Measurements from ENCODE around the gene TRIP6.
A peak's percentile ranks its signal among the peaks of the same experiment; 100 is the strongest.

The TRIP6 gene

DNA sequence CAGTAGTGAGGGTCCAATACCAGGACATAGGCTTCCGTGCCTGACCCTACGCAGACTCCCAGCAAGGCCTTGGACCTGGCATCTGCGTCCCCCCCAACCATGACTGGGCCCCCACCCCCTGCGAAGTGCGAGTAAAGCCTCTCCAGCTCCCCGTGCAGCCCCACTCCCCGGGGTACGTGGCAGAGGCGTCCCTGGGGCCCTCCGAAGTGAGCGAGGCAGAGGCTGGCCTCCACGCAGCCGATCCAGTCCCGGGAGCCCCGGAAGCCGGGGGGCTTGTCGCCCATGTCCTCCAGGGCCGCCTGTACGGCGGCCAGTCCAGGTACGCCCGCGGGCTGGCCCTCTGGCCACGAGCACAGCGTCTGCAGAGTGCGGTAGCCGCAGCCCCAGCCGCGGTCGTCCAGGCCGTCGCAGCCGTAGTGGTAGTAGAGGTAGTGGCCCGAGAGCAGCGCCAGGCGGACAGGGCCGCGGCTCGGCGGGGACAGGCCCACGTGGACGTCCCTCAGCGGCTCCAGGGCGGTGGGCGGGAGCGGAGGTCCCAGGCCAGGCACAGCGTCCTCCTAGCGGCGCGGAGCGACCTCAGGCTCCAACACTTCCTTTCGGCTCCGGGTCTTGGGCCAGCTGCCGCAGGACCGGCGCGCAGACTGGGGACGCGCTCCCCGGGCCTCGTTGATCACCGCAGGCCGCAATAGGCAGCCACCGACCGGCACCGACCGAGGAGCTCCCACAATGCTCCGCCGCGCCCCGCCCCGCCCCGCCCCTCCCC is 22.0 kb downstream of the TRIP6 start, which contains the start of gene UFSP1:
TSS of gene UFSP1 (minus strand) at position 728 of the 763 bp plus-strand sequence. CDS start at position 284, 444 bp downstream.
- no peak for DNase-seq (ENCODE audit: low read depth in 1 of 2, low spot score in 1 of 2)

DNA sequence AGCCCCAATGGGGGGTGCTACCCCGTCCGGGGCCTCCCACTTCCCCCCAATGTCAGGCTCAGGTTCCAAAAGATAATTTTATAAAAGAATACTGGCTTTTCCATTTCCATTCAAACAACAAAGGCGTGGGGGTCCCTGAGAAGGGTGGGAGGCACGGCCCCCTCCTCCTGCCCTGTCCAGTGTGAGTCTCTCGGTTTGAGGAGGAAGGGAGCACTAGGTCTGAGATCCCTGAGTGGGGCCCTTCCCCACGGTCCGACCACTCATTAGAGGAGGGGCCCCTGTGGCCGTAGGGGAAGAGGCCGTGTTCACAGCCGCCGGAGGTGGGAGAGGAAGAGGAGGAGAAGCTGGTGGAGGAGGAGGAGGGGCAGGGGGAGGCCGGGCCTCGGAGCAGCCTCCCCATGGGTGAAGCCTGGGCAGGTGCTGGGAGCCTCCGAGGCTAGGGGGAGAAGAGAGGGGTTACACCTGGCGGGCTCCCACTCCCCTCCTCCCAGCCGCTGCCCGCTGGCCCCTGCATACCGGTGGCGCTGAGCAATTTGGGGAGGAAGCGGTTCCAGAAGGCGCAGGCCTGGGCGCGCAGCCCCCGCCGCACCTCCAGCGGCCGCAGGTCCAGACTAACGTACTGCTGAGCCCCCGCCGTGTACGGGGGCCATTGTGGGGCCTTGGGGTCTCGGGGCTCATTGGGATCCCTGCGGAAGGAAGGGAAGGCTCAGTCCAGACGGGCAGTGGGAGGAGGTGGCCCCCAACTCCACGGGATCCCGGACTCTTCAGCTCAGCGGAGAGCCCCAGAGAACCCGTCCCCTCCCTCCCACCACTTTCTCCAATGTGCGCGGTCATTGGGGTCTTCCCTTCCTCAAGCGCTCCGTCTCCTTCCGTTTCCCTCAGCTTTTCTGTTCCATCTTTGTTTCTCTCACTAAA is 23.7 kb downstream of the TRIP6 start:
- DNase-seq (ENCODE audit: low read depth in 1 of 2, low spot score in 1 of 2) = no peak

DNA sequence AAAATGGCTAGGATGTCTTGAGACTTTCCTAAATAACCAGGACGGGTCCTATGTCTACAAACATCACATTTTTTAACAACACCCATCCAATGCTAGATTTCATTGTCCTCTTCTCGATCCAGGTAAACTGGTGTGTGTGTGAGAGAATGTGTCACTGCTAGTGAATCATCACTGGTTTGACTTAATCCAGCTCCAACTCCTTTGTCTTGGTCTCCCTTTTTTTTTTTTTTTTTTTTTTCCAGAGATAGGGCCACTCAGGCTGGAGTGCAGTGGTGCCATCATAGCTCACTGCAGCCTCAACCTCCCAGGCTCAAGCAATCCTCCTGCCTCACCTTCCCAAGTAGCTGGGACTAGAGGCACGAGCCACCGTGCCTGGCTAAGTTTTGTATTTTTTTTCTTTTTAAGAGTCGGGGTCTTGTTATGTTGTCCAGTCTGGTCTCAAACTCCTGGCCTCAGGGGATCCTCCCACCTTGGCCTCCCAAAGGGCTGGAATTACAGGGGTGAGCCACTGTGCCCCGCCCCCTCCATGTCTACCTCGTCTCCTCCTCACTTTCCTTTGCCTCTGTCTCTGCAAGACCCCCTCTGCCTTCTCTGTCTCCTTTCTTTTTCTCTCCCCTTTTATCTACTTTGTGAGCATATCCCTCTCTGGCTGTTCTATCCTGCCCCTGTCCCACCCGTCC is 24.5 kb downstream of the TRIP6 start:
- DNase-seq (ENCODE audit: low read depth in 1 of 2, low spot score in 1 of 2) = no peak

DNA sequence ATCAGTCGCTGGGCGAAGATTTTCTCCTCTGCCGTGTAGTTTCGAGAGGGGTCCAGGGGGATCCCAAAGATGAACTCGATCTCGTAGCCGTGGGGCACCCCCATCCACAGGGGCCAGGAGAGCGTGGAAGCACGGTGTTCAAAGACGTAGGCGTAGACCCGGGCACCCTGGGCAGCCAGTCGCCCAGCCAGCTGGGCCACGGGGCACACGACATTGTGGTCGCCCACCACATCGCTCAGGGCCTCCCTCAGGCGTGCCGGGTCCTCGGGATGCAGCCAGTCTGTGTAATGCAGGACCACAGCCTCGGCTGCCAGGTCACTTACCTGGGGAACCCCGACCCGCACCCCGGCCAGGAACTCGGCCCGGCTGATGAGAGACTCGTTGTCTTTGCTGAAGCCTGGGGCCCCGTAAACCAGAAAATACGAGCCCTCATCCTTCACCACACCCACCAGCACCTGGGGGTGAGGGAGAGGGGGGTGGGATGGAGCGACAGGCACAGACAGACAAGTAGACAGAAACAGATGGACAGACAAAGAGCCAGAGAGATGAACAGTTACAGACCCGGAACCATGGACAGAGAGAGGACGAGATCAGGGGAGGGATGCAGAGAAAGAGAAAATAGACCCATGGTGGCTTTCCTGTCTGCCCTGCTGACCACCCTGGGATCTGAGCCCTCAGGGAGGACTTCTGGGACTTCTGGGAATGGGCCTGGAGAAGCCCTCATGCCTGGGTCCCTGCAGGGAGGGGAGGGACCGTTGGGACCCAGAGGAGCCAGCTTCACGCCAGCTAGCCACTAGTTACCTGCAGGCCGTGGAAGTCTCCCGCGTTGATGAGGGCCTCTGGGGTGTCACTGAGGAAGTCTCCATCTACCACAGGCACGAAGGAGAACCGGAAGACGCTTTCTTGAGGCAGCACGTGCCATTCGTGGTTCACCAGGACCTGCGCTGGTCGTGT is 25.5 kb downstream of the TRIP6 start:
- DNase-seq (ENCODE audit: low read depth in 1 of 2, low spot score in 1 of 2) = no peak

DNA sequence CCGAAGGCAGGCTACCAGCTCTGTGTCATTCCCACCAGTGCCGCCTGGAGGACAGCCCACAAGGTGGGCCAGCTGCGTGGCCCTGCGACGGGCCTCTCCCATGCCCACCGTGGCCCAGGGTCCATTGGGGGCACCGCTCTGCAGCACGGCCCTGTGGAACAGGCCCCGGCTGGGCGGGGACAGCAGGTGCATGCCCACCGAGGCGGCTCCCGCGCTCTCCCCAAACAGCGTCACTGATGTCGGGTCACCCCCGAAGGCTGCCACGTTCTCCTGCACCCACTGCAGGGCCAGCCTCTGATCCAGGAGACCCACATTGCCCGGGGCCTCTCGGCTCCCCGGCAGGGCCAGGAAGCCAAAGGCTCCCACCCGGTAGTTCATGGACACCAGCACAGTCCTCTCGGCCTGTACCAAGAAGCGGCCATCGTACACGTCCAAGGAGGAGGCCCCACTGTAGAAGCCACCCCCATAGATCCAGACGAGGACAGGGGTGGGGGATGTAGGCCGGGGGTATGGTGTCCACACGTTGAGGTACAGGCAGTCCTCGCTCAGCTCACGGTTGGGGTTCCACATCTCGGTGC is 26.2 kb downstream of the TRIP6 start:
- no peak for DNase-seq (ENCODE audit: low read depth in 1 of 2, low spot score in 1 of 2)

DNA sequence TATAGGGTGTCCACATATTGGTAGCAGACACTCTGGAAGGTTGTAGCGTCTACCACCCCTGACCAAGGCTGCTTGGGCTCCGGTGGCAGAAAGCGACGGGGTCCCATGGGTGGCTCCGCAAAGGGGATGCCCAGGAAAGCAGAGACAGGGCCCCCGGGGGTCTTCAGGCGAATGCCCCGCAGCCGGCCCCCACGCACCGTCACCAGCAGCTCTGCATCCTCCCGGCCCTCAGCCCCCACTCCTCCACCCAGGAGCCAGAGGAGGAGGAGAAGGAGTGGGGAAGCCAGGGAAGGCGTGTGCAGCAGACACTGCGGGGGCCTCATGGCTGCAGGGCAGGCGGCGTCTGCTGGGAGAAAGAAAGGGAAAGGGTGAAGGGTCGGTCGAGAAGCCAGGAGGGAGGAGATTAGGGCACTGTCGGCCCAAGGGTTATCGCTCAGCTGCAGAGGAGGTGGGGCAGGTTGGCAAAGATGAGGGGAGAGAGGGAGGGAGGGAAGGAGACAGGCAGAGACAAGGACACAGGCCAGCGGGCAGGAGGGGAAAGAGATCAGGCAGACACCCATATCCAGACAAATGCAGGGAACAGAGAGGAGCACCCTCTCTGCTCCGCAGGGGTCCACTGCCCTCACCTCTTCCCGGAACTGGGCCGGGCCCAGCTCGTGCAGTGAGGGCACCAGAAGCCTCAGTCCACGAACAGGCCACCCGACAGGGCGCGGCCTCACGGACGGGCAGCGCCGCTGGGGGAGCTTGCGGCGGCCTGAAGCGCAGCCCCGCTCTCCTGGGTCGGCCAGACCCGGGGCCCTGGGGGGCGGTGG is 26.9 kb downstream of the TRIP6 start:
- DNase-seq (ENCODE audit: low read depth in 1 of 2, low spot score in 1 of 2) = no peak

DNA sequence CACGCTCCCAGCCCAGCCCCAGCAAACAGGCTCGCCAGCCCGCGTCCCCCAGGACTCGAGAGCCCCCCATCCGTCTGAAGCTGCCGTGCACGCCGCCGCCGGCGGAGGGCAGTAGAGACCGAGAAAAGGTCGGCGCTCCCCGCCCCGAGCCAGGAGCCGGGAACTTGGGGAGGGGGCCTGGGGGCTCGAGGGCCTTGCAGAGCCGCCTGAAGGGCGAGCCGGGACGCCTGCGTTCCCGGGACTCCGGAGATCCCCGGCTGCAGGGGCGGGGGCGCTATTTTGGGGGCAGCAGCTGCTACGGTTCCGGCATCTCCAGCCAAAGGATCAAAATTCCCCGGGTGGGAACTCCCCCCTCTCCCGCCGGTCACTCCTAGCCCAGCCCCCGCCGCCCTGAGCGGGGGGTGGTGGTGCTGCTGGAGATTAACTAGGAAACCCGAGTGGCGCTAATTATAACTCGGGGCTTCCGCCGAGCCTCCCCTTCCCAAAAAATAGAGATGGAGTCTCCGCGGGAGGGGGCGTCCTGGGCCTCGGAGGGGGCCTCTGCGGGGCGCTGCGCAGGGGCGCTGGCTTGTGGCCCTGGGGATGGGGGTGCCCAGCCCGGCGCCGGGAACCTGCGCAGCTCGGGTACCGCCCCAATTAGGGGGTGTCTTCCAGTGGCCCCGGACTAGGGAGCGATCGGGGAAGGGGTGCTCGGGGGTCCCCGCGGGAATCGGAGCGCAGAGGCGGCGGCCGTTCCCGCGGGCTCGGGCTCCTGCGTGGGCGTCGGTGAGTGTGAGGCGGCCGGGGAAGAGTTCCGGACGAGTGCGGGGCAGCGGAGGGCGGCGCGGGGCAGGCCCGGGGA is 27.9 kb downstream of the TRIP6 start:
- no peak for DNase-seq (ENCODE audit: low read depth in 1 of 2, low spot score in 1 of 2)

DNA sequence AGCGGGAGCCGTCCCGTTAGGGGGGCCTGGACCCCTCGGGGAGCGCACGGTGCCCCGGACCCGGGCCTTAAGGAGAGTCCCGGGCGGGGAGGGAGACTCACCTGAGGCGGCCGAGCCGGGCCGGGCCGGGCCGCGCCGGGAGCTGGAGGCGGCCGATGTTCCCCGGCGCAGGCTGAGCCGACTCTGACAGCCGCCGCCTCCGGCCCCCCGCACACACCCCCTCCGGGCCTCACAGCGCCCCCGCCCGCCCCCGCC is 28.4 kb downstream of the TRIP6 start, which contains the start of gene ACHE:
TSS of gene ACHE (minus strand) at position 188 of the 255 bp plus-strand sequence. CDS start 1,656 bp downstream, outside the sequence.
- DNase-seq (ENCODE audit: low read depth in 1 of 2, low spot score in 1 of 2) = no peak

DNA sequence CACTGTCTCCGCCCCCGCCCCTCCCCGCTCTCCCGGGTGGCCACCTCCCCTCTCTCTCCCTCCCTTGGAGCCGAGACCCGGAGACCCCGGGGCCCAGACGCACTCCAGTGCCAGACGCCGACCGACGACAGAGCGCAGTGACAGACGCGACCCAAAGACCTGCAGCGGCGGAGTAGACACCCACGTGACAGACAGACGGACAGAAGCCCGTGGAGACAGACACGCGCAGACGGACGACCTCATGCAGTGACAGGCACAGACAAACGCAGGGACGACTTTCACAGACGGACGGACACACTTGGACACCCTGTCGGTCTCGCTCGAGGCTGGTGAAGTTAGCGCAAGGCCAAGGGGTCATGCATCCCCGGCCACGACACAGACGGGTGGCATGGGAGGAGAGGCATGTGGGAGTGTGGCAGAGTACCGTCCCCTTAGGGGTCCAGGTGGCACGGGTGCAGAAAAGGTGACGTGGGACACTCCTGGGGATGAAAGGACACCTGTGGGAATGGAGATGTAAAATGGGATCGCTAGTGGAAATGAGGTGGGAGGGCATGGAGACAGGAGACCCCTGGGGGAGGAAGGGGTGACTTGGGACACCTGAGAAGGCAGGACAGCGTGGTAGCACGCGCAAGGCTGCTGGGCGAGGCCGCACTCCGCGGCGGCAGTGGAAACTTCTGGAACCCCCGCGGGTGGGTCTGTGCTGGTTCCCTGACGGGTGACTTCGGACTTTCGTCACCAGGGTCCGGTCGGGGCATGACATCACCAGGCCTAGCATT is 29.0 kb downstream of the TRIP6 start:
- DNase-seq (ENCODE audit: low read depth in 1 of 2, low spot score in 1 of 2) = no peak

DNA sequence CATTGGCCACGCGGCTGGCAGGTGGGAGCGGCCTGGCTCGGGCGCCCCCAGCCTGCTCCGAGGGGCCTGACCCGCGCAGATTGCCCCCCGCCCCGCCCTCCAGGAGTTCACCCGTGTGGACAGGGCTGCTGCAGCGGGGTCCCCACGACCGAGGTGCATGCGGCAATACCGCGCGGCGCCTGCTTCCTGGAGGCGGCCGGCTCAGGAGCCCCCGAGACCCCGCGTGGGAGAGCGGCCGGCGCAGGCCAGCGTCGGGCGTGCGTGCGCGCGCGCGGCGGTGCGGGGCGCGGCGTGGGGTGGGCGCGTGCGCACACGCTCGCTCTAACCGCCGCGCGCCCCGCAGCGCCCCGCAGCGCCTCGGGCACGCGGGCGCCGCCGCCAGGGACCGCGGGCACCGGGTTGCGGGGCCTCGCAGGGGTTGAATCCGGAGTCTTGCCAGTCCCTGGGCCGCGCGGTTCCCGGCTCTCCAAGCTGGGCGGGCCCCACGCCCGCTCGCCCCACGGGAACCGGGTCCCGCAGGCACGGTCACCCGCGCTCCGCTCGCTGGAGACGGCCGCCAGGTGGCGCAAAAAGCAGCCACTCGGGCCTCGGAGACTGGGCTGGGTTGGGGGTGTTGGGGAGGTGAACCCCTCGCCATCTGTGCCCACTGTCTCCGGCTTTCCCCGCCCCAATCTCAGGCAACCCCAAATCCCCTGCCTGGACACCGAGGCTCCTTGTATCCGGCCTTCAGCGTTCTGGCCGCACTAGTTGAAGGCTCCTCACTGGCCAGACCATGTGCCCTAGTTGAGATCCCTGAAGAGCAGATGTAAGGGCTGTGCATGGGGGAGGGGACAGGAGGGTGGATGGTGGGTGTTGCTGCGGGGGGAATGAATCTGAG is 29.8 kb downstream of the TRIP6 start:
- DNase-seq (ENCODE audit: low read depth in 1 of 2, low spot score in 1 of 2) = peak in 1 of 2 donors; percentile 51

DNA sequence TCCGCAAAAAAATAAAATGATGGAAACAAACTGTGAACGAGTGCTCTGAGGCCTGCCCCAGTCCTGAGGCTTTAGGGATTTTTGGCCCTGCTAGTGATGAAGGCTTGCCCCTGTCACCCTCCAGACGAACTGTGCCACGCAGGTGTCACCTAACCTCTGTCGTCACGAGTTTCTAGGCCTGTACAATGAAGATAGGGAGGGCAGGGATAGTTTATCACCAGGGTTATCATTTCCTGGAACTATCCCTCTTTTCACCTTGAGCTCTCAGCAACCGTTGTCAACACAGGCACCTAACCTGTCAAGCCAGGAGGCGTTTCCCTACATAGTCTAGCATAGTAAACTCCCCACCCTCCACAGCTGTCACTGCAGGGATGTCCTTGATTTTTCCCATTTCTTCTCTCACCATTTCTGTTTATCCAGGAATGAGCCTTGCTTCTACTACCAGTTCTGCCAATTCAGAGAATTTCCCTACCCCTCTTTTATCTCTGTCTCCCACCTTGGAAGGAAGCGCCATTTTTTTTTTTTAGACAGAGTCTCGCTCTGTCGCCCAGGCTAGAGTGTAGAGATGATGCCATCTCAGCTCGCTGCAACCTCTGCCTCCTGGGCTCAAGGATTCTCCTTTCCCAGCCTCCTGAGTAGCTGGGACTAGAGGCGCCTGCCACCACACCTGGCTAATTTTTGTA is 30.7 kb downstream of the TRIP6 start:
- DNase-seq (ENCODE audit: low read depth in 1 of 2, low spot score in 1 of 2) = no peak

DNA sequence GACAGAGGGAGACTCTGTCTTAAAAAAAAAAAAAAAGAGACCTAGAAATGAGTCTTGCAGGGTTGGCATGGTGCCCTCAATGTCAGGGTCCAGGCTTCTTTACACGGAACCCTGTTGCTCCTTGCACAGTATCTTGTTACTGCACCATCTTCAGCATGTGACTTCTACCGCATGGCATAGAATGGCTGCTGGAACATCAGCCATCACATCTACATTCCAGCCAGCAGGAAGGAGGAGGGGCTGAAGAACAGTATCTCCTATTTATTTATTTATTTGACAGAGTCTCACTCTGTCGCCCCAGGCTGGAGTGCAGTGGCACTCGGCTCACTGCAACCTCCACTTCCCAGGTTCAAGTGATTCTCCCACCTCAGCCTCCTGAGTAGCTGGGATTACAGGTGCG is 32.2 kb downstream of the TRIP6 start:
- DNase-seq (ENCODE audit: low read depth in 1 of 2, low spot score in 1 of 2) = no peak

DNA sequence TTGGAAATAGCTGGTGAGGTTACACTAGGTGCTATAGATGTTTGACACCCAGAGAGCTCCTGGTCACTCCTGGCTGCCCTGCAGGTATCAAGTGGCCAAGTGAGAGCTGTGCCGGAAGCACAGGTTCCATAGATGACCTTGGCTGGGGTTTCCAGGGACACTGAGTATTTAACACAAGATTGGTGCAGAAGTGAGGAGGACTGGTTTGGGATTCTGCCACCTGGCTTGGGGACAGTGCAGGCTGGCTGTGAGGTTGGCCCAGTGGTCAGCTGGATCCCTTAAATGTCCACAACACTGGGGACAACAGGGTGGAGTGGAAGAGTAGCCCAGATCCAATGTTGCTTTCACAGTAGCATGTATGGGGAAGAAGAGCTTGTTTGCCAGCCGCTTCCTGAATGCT is 33.8 kb downstream of the TRIP6 start:
- no peak for DNase-seq (ENCODE audit: low read depth in 1 of 2, low spot score in 1 of 2)

DNA sequence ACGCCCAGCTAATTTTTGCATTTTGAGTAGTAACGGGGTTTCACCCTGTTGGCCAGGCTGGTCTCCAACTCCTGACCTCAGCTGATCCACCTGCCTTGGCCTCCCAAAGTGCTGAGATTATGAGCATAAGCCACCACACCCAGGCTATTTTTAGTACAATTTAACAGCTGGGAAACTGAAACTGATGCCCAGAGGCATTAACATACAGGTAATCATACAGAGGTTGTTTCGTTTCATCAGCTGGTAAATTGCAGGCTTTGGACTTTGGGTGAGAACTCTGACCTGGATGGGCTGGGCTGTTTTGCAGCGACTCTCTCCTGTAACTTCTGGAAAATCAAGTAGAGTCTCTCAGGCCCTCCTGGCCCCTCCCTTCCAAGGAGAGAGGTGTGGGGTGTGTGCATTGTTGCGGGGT is 34.7 kb downstream of the TRIP6 start:
- no peak for DNase-seq (ENCODE audit: low read depth in 1 of 2, low spot score in 1 of 2)

DNA sequence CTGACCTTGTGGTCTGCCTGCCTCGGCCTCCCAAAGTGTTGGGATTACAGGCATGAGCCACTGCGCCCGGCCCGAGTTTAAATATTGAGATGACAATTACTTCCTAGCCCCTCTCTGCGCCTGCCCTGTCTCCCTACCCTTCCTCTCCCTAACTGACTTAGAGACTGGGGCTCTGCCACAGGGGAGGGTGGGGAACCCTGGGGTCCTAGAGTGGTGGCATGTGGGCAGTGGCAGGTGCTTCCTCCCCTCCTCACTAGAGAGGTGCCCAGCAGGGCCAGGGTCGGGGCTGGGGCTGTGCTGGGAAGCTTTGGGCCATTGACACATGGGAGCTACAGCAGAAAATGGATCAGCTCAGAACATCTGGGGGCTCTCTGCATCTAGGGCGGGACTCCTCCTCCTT is 35.5 kb downstream of the TRIP6 start:
- DNase-seq (ENCODE audit: low read depth in 1 of 2, low spot score in 1 of 2) = no peak

DNA sequence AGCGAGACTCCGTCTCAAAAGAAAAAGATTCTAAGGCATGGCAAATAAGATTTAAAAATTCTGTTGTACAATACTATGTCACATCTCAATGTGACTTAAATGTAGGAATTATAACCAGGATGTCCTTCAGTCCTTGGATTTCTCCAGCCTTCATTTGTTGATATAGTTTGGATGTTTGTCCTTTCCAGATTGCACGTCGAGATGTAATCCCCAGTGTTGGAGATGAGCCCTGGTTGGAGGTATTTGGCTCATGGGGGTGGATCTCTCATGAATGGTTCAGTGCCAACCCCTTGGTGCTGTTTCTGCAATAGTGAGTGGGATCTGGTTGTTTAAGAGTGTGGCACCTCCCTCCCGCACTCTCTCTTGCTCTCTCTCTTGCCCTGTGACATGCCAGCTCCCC is 41.3 kb downstream of the TRIP6 start:
- DNase-seq (ENCODE audit: low read depth in 1 of 2, low spot score in 1 of 2) = no peak

Data from activated CD4-positive, alpha-beta T cell treated with anti-CD3 and anti-CD28 coated beads, Interleukin-2, amount 50 U/mL, for 24 hours (primary cell).